ENCODE data around the gene PMEL. TPM values are rescaled to one million over a fixed set of nuclear protein-coding genes. Genes with fewer than 3 reads are reported as not detected.
"Not testable (repeated sequence)": the region's sequence is repeated elsewhere in the genome, so short reads cannot be mapped to it uniquely, and the experiment has no call there.

Gene PMEL
- total RNA-seq, 2 experiments from 2014 or later: 1.4 to 2.4 TPM

DNA sequence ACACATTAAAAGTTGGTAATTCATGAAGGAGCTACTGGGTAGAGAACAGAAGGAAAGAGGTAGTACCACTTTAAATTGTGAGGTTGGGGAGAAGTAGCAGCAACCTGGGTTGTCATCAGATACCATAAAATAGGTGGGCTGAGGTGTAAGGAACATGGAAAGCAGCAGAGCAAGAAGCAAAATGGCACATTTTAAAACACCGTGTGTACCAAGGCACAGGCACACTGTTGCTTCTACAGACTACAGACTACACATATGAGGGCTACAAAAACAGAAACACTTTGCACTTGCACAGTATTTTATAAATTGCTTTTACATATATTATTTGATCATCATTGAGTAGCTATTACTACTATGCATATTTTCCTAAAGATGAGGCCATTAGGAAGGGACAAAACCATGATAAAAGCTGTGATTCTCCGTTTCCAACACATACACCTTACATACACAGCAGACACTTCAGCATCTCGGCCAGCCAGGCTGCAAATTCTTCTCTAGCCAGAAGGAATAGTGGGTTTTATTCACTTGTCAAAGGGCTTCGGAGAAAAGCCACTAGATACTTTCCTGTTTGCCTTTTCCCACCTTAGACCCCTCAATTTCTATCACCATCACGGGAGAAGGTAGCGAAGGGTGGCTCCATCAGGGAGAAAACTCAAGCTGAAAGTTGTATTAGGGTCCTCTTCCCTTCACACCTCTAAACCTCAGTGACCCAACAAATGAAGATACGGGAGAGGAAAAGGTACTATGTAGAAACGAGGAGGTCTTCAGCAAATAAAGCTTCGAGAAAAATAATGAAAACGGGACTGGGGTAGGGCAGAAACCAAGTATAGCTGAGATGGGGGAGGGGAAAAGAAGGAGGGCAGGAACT is 39.7 kb downstream of the PMEL start:
- BruUV-seq (replicated peaks): TSS peak; percentile 63
- peak; percentile 48 for DNase-seq (ENCODE audit: low spot score)

DNA sequence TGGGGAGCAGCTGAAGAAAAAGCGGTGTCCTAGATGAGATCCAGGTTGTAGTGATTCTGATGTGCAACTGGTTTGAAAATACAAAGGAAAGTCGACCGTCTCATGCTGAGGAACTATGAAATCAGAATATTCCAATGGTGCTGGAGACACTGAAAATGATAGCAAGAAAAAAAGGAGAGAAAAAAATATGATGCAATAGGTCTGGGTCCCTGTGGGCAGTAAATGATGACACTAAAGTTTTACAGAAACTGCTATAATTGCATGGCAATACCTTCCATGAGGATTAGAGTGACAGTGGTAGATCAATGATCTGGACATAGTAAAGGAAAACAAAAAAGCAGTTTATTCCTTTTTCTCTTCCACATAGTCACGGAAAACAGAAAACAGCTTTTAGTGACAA is 40.5 kb downstream of the PMEL start:
- no peak overlapping the region; the same call in 1 of the 2 replicates for H2AFZ ChIP-seq (ENCODE audit: low read length)
- 0 out of 2 replicates have a peak, but pooled peaks cover 8% of the 10 kb centered on the region for H4K20me1 ChIP-seq (ENCODE audit: insufficient read depth, low read length)
- peaks cover 57% of the 10 kb centered on the region for H3K4me1 ChIP-seq (ENCODE audit: insufficient read depth, low read length, poor library complexity, severe bottlenecking)
- POLR2A ChIA-PET: interaction anchor here (0.7 to 5.0 kb wide), 9 partner anchors 8 to 220 kb away, joined by 3 to 49 read pairs (median 6); partner anchors contain the start of genes DNAJC14 and RAB5B
- H3K79me2 ChIP-seq (ENCODE audit: insufficient read depth, low read depth, low read length): peaks cover 76% of the 10 kb centered on the region
- CTCF ChIA-PET (ENCODE audit: unreplicated experiment): interaction anchor here (1.1 to 1.4 kb wide), 2 partner anchors 9 to 187 kb away, joined by 3 read pairs; no protein-coding TSS in a partner anchor
- intact Hi-C loops (cut with micrococcal nuclease; ENCODE audit: unreplicated experiment): loop anchor here (5.0 kb wide), 2 partner anchors 253 to 762 kb away; partner anchors contain the start of gene PTGES3
- peak overlapping the region; percentile 99 for H3K27ac ChIP-seq (ENCODE audit: low read depth, low read length, poor library complexity, severe bottlenecking)
- no peak for DNase-seq (ENCODE audit: low spot score)
- H3K9me3 ChIP-seq (ENCODE audit: low read length): no peaks in the 10 kb centered on the region
- TF ChIP-seq, protein P1, sequence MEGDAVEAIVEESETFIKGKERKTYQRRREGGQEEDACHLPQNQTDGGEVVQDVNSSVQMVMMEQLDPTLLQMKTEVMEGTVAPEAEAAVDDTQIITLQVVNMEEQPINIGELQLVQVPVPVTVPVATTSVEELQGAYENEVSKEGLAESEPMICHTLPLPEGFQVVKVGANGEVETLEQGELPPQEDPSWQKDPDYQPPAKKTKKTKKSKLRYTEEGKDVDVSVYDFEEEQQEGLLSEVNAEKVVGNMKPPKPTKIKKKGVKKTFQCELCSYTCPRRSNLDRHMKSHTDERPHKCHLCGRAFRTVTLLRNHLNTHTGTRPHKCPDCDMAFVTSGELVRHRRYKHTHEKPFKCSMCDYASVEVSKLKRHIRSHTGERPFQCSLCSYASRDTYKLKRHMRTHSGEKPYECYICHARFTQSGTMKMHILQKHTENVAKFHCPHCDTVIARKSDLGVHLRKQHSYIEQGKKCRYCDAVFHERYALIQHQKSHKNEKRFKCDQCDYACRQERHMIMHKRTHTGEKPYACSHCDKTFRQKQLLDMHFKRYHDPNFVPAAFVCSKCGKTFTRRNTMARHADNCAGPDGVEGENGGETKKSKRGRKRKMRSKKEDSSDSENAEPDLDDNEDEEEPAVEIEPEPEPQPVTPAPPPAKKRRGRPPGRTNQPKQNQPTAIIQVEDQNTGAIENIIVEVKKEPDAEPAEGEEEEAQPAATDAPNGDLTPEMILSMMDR (conservative IDR thresholded peaks at IDR 0.05; ENCODE audit: low read length): no peak
- TF ChIP-seq EZH2phosphoT487 (IDR thresholded peaks at IDR 0.05; ENCODE audit: borderline replicate concordance, low read depth, low read length): no peak
- peaks cover 53% of the 10 kb centered on the region for H3K36me3 ChIP-seq (ENCODE audit: insufficient read depth, low read length)
- H3K9me2 ChIP-seq (ENCODE audit: insufficient read depth, low read length): no peaks in the 10 kb centered on the region
- H3K4me2 ChIP-seq (ENCODE audit: low read length): peak overlapping the region; percentile 93
- peak overlapping the region; percentile 82 for H3K4me3 ChIP-seq (ENCODE audit: low read depth, low read length, poor library complexity, severe bottlenecking)
- BruUV-seq (replicated peaks): no TSS peak

More for the DNA sequence above, 39.7 kb downstream of the PMEL start:
- intact Hi-C loops (cut with micrococcal nuclease; ENCODE audit: unreplicated experiment): loop anchor here (1.0 to 5.0 kb wide), 3 partner anchors 14 to 761 kb away; partner anchors contain the start of gene PTGES3
- H4K20me1 ChIP-seq (ENCODE audit: insufficient read depth, low read length): 0 out of 2 replicates have a peak, but pooled peaks cover 4% of the 10 kb centered on the region
- peaks cover 72% of the 10 kb centered on the region for H3K79me2 ChIP-seq (ENCODE audit: insufficient read depth, low read depth, low read length)
- H3K4me1 ChIP-seq (ENCODE audit: insufficient read depth, low read length, poor library complexity, severe bottlenecking): peaks cover 60% of the 10 kb centered on the region
- peaks cover 46% of the 10 kb centered on the region for H3K36me3 ChIP-seq (ENCODE audit: insufficient read depth, low read length)
- H3K4me2 ChIP-seq (ENCODE audit: low read length): peak overlapping the region; percentile 93
- H3K27ac ChIP-seq (ENCODE audit: low read depth, low read length, poor library complexity, severe bottlenecking): peak overlapping the region; percentile 99
- no peaks in the 10 kb centered on the region for H3K9me2 ChIP-seq (ENCODE audit: insufficient read depth, low read length)
- H3K4me3 ChIP-seq (ENCODE audit: low read depth, low read length, poor library complexity, severe bottlenecking): peak overlapping the region; percentile 82
- no peak overlapping the region; the same call in 1 of the 2 replicates for H2AFZ ChIP-seq (ENCODE audit: low read length)
- ChIA-PET POLR2A (interaction anchor here (0.6 to 5.0 kb wide), 13 partner anchors 8 to 220 kb away, joined by 3 to 49 read pairs (median 6); partner anchors contain the start of genes DNAJC14, ORMDL2, RAB5B and SARNP), CTCF (ENCODE audit: unreplicated experiment) (interaction anchor here (1.0 to 1.4 kb wide), 5 partner anchors 10 to 188 kb away, joined by 3 to 7 read pairs (median 3); no protein-coding TSS in a partner anchor)
- TF ChIP-seq EZH2phosphoT487 (IDR thresholded peaks at IDR 0.05; ENCODE audit: borderline replicate concordance, low read depth, low read length): no peak
- TF ChIP-seq, protein P1 (conservative IDR thresholded peaks at IDR 0.05; ENCODE audit: low read length): no peak
- H3K9me3 ChIP-seq (ENCODE audit: low read length): no peaks in the 10 kb centered on the region

DNA sequence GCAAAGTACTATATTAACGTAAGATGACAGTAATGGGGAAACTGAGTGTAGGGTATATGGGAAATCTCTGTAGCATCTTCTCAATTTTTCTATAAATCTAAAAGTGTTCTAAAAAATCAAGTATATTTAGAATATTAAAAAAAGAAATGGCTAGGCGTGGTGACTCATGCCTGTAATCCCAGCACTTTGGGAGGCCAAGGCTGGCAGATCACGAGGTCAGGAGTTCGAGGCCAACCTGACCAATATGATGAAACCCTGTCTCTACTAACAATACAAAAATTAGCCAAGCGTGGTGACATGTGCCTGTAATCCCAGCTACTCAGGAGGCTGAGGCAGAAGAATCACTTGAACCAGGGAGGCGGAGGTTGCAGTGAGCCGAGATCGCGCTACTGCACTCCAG is 42.2 kb downstream of the PMEL start:
- DNase-seq (ENCODE audit: low spot score); H3K9me2 ChIP-seq (ENCODE audit: insufficient read depth, low read length); intact Hi-C loops (cut with micrococcal nuclease; ENCODE audit: unreplicated experiment); H3K27ac ChIP-seq (ENCODE audit: low read depth, low read length, poor library complexity, severe bottlenecking); H2AFZ ChIP-seq (ENCODE audit: low read length); BruUV-seq (replicated peaks); H3K9me3 ChIP-seq (ENCODE audit: low read length); POLR2A ChIA-PET; H3K4me3 ChIP-seq (ENCODE audit: low read depth, low read length, poor library complexity, severe bottlenecking); CTCF ChIA-PET (ENCODE audit: unreplicated experiment); H4K20me1 ChIP-seq (ENCODE audit: insufficient read depth, low read length): not testable (repeated sequence)
- H3K4me1 ChIP-seq (ENCODE audit: insufficient read depth, low read length, poor library complexity, severe bottlenecking): peaks cover 43% of the 10 kb centered on the region
- 0 out of 2 replicates have a peak overlapping the region, but pooled peaks have one; percentile 18 for H3K4me2 ChIP-seq (ENCODE audit: low read length)
- peaks cover 93% of the 10 kb centered on the region for H3K79me2 ChIP-seq (ENCODE audit: insufficient read depth, low read depth, low read length)
- H3K36me3 ChIP-seq (ENCODE audit: insufficient read depth, low read length): peaks cover 70% of the 10 kb centered on the region
